Left ventricle myocardium inferior (tissue), 1 donor: Measurements from ENCODE around the gene CYS1. TPM values are rescaled to one million over a fixed set of nuclear protein-coding genes. Genes with fewer than 3 reads are reported as not detected.

Experiments used
- DNase-seq: peaks from one replicate; pipeline ENCODE4 v3.0.0-alpha.2; 2020
- H3K27ac ChIP-seq: fragments of 200-600 bp; replicated peaks from 2 replicates; pipeline ENCODE4 v1.8.0; 2021
- H3K27me3 ChIP-seq: fragments of 200-600 bp; 2 replicates; pipeline ENCODE4 v1.8.0; 2021; ENCODE audit warnings: low read depth
- H3K36me3 ChIP-seq: fragments of 200-600 bp; 2 replicates; pipeline ENCODE4 v1.8.0; 2021
- H3K4me1 ChIP-seq: fragments of 200-600 bp; 2 replicates; pipeline ENCODE4 v1.8.0; 2021
- H3K4me3 ChIP-seq: fragments of 200-600 bp; 2 replicates; pipeline ENCODE4 v1.8.0; 2021; ENCODE audit warnings: mild to moderate bottlenecking, moderate library complexity
- H3K9me3 ChIP-seq: fragments of 200-600 bp; replicated peaks from 2 replicates; pipeline ENCODE4 v1.8.0; 2021
- intact Hi-C: fragments of 100-400 bp; cut with micrococcal nuclease; formaldehyde crosslinking; loops from one replicate; pipeline ENCODE4 v1.11.0; 2022
- total RNA-seq: library from RNA; stranded (reverse); fragmentation: NEBNext Ultra II Directional; extraction: Animal tissue kit (Norgen Biotek cat#: 25700); gene quantifications from one replicate; pipeline ENCODE4 v1.2.1, GENCODE V29; 2021
- TF ChIP-seq, protein P1 (sequence below): fragments of 200-600 bp; IDR thresholded peaks from 2 replicates; pipeline ENCODE4 v1.8.0; 2021; ENCODE audit warnings: antibody characterized with exemption, mild to moderate bottlenecking, borderline replicate concordance
- donor health status: DM: no; HTN: yes; CAD: no; lungs with severe emphysema.

The CYS1 gene
- total RNA-seq, 1 donor from 2014 or later, result 3.3 TPM

DNA sequence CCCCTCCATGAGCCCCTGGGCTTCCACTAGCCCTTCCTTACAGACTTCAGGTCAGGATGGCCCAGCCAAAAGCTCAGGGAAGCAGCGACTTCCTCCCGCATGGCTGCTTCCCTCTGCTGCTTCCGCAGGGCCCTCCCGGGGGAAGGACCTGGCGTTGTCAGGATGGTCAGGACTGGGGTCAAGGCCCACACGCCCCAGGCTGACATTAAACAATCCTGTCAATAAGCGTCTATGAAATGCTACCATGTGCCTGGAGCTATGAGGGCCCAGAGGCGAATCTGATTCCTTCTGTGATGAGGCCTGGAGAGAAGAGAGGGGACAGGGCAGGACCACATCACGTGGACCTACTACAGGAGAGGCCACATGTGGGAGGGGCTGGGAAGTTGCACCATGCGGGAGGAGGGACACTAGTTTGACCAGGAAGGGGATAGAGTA lies 17.3 kb downstream of the CYS1 start:
- Histone ChIP-seq H3K9me3 (peaks cover 3% of the 10 kb centered on the region), H3K27me3 (no peaks in the 10 kb centered on the region), H3K4me3 (no peak overlapping the region), H3K27ac (peak overlapping the region; percentile 50), H3K4me1 (peaks cover 11% of the 10 kb centered on the region), H3K36me3 (no peaks in the 10 kb centered on the region)
- no peak for DNase-seq
- intact Hi-C loops, result no loop called here
- TF ChIP-seq, protein P1, sequence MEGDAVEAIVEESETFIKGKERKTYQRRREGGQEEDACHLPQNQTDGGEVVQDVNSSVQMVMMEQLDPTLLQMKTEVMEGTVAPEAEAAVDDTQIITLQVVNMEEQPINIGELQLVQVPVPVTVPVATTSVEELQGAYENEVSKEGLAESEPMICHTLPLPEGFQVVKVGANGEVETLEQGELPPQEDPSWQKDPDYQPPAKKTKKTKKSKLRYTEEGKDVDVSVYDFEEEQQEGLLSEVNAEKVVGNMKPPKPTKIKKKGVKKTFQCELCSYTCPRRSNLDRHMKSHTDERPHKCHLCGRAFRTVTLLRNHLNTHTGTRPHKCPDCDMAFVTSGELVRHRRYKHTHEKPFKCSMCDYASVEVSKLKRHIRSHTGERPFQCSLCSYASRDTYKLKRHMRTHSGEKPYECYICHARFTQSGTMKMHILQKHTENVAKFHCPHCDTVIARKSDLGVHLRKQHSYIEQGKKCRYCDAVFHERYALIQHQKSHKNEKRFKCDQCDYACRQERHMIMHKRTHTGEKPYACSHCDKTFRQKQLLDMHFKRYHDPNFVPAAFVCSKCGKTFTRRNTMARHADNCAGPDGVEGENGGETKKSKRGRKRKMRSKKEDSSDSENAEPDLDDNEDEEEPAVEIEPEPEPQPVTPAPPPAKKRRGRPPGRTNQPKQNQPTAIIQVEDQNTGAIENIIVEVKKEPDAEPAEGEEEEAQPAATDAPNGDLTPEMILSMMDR, result no peak

DNA sequence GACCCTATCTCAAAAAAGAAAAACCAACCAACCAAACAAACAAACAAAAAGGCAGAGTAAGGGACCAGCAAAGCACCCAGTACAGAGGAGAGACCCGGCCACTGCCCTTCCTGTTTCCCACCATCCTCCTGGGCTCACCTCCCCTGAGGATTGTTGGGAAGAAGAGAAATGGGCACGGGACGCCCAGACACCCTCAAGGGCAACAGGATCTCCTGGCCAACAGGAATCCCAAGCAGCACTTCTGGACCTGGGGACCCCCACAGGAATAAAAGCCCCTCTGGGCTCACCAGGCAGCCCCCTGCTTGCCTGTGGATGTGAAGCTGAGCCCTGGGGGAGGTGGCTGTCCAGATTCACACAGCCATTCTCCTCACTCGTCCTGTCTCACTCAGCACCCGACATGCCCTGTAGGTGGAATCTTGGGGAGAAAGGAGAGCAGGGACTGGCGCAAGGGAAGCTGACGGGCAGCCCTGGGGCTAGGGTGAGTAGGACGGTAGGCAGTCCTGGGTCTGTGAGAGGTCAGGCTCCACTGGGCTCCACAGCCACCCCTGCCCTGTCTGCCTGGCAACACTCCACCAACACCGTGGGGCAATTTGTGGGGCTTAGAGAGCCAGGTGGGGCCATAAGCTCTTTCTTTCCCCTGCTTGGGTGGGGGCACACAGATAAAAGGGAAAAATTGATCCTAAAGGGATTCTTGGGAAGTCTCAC lies 18.8 kb downstream of the CYS1 start:
- no peak for DNase-seq
- TF ChIP-seq, protein P1, result no peak
- Histone ChIP-seq H3K27ac (no peak overlapping the region), H3K4me1 (peaks cover 27% of the 10 kb centered on the region), H3K27me3 (no peaks in the 10 kb centered on the region), H3K4me3 (no peak overlapping the region), H3K36me3 (no peaks in the 10 kb centered on the region), H3K9me3 (no peaks in the 10 kb centered on the region)
- intact Hi-C loops, result no loop called here

DNA sequence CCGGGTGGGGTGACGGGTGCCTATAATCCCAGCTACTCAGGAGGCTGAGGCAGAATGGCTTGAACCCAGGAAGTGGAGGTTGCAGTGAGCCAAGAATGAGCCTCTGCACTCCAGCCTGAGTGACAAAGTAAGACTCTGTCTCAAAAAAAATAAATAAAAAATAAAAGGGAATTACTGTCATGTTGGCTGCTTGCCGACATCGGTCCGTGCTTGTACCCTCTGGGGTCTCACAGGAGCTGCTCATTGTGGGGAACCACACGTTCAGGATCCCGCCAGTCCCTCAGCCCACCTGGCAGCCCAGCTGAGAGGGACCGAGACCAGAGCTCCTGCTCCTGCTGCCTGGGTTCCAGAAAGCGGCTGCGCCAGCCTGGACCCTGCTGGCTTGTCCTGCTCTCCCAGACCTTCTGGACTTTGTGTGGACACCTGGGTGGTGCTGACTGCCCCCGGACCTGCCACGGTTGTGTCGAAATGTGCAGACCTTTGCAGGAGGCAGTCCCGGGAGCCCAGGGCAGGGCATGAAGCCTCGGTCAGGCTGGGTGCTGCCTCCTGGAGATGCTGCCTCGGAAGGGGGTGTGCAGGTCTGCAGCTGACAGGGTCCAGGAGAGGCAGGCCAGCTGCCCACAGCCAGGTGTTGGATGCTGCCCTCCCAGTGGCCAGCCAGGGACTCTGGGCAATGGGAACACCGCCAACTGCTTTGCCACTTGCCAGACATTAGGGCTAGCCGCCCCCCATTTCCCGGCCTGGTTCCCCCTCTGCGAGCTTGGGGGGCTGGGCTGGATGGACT lies 20.5 kb downstream of the CYS1 start:
- Histone ChIP-seq H3K9me3 (no peaks in the 10 kb centered on the region), H3K4me3 (no peak overlapping the region), H3K4me1 (peaks cover 43% of the 10 kb centered on the region), H3K36me3 (peaks cover 13% of the 10 kb centered on the region), H3K27me3 (no peaks in the 10 kb centered on the region), H3K27ac (no peak overlapping the region)
- intact Hi-C loops, result no loop called here
- TF ChIP-seq, protein P1, result no peak
- DNase-seq, result no peak

DNA sequence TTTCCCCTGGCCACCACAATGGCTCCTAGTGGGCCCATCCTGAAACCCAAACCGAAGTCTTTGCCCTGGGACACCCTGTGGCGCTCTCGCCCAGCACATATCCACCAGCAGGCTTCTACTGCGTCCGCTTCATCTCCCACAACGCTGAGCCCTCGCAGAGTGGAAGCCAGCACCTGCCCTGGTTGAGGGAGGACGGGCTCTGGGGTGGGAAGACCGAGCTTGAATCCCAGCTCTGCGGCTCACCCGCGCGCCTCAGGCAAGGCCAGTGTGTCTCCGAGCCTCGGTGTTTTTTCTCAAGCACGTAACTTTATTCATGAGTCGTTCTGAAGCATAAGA lies 21.2 kb downstream of the CYS1 start:
- H3K36me3 ChIP-seq, result peaks cover 20% of the 10 kb centered on the region
- no peaks in the 10 kb centered on the region for H3K9me3 ChIP-seq
- no peak for DNase-seq
- H3K4me3 ChIP-seq, result no peak overlapping the region
- peaks cover 51% of the 10 kb centered on the region for H3K4me1 ChIP-seq
- TF ChIP-seq, protein P1, result no peak
- no peak overlapping the region for H3K27ac ChIP-seq
- intact Hi-C loops, result no loop called here
- H3K27me3 ChIP-seq, result no peaks in the 10 kb centered on the region

DNA sequence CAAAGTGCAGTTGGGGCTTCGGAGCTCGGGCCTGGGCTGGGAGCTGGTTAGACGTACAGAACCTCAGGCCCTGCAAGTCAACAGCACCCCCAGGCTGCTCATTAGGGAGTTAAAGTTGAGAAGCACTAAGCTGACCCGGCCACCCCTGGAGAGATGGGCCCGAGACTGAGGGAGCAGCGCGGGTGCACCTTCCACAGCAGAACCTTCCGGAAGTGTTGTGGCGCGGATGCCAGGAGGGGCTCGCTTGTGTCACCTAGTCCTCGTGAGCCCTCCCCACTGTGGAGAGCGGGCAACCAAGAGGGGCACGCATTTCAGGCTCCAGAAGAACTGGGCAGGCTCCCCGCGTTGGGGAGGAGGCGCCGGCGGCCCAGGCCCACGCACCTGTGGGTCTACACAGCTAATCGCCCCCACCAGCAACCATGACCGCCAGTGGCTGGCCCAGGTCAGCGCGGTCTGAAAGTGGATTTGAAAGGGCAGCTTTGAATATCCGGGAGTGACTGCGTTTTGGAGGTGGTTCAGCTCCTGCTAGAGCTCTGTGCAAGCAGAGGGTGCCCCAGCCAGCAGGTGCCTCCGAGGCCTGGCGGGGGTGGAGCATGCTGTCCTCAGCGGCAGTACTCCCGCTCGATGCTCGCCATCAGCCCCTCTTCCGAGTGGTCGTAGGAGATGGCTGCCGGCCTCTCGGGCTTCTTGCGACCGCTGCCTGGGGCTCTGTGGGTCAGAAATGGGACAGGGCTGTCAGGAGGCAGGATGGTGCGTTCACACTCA lies 21.8 kb downstream of the CYS1 start:
- intact Hi-C loops, result no loop called here
- H3K4me3 ChIP-seq, result no peak overlapping the region
- H3K27me3 ChIP-seq, result no peaks in the 10 kb centered on the region

More for the DNA sequence above, 21.8 kb downstream of the CYS1 start:
- TF ChIP-seq, protein P1, result no peak
- DNase-seq, result no peak
- Histone ChIP-seq H3K4me1 (peaks cover 57% of the 10 kb centered on the region), H3K36me3 (peaks cover 26% of the 10 kb centered on the region), H3K27ac (peak overlapping the region; percentile 71), H3K9me3 (no peaks in the 10 kb centered on the region)
